GM18511 (cell line): ENCODE measurements around the gene ZNF280B.
"Not testable (repeated sequence)": the region's sequence is repeated elsewhere in the genome, so short reads cannot be mapped to it uniquely, and the experiment has no call there.

ENCODE experiments used
- ATAC-seq: cut with Tn5 transposase; IDR thresholded peaks from one replicate; pipeline ENCODE4 v1.9.1; 2021; ENCODE audit warnings: mild to moderate bottlenecking, moderate library complexity; ENCODE audit not compliant: unreplicated experiment

ZNF280B gene

DNA sequence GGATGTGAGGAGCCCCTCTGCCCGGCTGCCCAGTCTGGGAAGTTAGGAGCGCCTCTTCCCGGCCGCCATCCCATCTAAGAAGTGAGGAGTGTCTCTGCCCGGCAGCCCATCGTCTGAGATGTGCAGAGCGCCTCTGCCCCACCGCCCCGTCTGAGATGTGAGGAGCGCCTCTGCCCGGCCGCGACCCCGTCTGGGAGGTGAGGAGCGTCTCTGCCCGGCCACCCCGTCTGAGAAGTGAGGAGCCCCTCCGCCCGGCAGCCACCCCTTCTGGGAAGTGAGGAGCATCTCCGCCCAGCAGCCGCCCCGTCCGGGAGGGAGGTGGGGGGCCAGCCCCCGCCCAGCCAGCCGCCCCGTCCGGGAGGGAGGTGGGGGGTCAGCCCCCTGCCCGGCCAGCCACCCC is 66.9 kb downstream of the ZNF280B start:
- ATAC-seq = not testable (repeated sequence)

DNA sequence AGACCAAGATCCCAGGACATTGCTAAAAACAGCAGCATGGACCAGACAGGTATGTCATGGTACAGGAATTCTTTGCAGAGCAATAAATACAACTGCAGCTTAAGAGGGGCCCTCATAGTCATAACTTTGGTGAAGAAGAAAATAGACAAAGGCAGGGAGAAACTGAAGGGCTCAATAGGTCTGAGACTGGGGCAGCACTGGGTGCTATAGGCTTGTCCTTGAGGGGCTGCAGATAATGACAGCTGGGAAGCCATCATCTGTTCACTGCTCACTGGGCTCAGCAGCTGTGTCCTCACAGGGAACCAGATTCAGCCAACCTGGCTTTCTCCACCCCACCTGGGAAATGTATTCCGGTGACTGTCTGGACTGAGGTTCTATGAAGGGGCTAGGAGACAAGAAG is 68.4 kb downstream of the ZNF280B start:
- ATAC-seq = no peak
